ENCODE data around the gene SH3BGRL2.
A peak's percentile ranks its signal among the peaks of the same experiment; 100 is the strongest.
"Not testable (repeated sequence)": the region's sequence is repeated elsewhere in the genome, so short reads cannot be mapped to it uniquely, and the experiment has no call there.

SH3BGRL2 gene

DNA sequence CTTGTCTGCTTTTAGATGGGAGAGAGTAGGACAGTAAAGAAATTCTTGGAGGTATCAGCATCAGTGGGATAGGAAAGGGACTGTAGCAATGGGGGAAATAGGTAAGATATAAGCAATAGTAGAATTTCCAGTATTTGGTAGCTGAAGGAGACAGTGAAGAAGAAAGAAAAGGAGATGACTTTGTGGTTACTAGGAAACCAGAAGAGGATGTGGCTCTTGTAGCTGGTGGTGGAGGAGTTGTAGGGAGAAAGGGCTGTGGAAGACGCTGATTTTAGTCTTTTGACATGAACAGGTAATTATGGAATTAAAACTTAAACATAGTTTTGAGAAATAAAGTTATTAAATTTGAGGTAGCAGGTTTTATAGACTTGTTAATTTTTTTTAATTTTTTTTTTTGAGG lies 26.1 kb downstream of the SH3BGRL2 start:
- Mint-ChIP-seq H3K9me3 (peaks cover 4% of the 10 kb centered on the region), H3K27ac (no peak overlapping the region), H3K4me3 (no peak overlapping the region), H3K36me3 (no peaks in the 10 kb centered on the region), H3K4me1 (peaks cover 6% of the 10 kb centered on the region)
- DNase-seq (ENCODE audit: low spot score in 2 of 2): no peak
- ATAC-seq: no peak

DNA sequence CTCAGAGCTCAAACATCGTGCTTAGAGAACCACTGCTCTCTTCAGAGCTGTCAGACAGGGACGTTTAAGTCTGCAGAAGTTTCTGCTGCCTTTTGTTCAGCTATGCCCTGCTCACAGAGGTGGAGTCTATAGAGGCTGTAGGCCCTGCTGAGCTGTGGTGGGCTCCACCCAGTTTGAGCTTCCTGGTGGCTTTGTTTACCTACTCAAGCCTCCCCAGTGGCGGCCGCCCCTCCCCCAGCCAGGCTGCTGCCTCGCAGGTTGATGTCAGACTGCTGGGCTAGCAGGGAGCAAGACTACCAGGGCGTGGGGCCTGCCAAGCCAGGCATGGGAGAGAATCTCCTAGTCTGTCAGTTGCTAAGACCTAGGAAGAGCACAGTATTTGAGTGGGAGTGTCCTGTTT lies 32.5 kb downstream of the SH3BGRL2 start:
- not testable (repeated sequence) for H3K27ac Mint-ChIP-seq; H3K4me1 Mint-ChIP-seq; H3K4me3 Mint-ChIP-seq; DNase-seq (ENCODE audit: low spot score in 2 of 2); ATAC-seq; H3K9me3 Mint-ChIP-seq; H3K36me3 Mint-ChIP-seq

DNA sequence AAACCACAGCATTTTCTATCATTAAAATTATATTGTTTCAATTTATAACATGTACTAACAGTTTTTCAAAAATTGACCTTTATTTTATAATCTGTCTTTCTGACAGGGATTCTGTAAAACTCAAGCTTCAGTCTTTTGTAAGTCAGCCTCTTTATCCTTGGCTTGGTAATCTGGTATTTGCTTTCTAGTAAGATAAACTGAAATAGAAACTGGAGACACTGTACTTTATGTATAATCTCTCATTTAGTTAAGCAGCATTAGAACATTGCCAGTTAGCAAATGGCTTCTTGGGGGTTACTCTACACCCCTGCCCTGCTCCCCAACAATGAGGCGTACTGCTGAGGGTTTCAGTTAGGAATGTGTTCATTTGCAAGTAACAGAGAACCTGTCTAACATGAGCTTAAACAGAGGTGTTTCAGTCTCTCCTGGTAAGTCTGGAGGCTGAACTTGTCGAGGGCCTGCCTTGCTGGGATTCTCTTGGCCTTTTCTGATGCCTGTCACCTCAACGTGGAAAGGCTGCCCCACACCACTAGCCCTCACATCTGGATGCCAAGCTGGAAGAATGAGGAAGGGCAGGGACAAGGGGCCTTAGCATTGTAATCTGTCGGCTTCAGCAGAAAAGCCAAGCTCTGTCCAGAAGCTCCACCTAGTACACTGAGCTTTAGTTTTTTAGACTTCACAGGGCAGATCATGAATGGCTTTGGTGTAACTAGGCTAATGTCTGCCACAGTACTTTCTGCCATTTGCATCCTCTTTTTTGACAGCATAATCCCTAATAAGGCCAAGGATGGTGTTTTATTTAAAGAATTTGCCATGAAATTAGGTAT lies 34.8 kb downstream of the SH3BGRL2 start:
- no peak overlapping the region for H3K27ac Mint-ChIP-seq
- H3K4me3 Mint-ChIP-seq: no peak overlapping the region
- no peak for DNase-seq (ENCODE audit: low spot score in 2 of 2)
- H3K4me1 Mint-ChIP-seq: peaks cover 6% of the 10 kb centered on the region
- H3K9me3 Mint-ChIP-seq: peaks cover 7% of the 10 kb centered on the region
- no peak for ATAC-seq
- no peaks in the 10 kb centered on the region for H3K36me3 Mint-ChIP-seq

DNA sequence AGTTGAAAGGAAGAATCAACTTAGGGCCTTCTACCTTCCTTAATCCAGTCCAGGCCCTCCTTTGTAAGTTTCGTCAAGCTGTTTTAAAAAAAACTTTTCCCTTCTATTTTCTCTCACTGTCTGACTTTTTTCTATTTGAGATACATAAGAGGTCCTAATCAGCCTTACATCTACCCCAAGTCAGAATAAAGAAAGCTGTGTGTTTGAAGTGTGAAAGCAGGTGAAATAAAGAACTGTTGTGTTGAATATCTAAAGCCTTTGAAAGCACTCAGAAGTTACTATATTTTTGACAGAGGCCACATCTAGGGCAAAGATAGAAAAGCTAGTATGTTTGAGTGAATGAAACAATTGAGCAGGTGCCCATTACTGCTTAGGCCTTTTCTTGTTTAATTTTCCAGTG lies 35.5 kb downstream of the SH3BGRL2 start:
- no peak overlapping the region for H3K4me3 Mint-ChIP-seq

DNA sequence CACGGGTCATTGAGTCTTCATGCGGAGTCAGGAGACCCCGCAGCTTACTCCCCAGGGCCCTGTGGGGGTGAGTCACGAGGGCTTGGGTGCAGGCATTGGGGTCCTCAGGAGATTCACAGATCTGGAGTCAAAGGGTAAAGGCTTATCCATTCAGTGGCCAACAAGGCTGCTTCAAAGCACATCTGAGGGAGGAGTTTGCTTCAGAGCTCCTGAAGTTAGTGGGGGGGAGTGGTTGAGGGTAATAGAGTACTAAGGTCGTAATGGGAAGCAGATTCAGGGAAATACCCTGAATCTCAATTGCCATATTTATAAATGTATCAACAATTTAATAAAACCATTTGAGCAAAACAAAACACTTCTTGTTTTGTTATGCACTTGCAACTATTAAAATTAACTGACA lies 37.3 kb downstream of the SH3BGRL2 start:
- ATAC-seq (no peak), DNase-seq (ENCODE audit: low spot score in 2 of 2) (no peak)
- Mint-ChIP-seq H3K4me1 (peaks cover 14% of the 10 kb centered on the region), H3K36me3 (no peaks in the 10 kb centered on the region), H3K4me3 (no peak overlapping the region), H3K27ac (no peak overlapping the region), H3K9me3 (no peaks in the 10 kb centered on the region)

More for the DNA sequence above, 35.5 kb downstream of the SH3BGRL2 start:
- H3K4me1 Mint-ChIP-seq: peaks cover 9% of the 10 kb centered on the region
- no peak overlapping the region for H3K27ac Mint-ChIP-seq
- H3K9me3 Mint-ChIP-seq: peaks cover 4% of the 10 kb centered on the region
- DNase-seq (ENCODE audit: low spot score in 2 of 2) (no peak), ATAC-seq (no peak)
- H3K36me3 Mint-ChIP-seq: no peaks in the 10 kb centered on the region

DNA sequence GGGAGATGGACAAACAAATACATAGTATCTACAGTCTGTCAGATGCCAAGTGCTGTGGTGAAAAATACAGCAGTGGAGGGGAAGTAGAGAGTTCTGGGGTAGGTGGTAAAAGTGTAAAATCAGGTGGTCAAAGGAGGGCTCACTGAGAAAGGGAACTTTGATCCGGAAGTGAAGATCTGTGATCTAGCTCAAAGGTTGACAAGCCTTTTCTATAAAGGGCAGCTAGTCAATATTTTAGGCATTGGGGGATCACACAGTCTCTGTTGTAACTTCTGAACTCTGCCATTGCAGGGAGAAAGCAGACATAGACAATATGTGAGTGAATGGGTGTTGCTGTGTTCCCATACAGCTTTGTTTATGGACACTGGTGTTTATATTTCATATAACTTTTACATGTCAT lies 38.6 kb downstream of the SH3BGRL2 start:
- DNase-seq (ENCODE audit: low spot score in 2 of 2): no peak
- Mint-ChIP-seq H3K4me3 (no peak overlapping the region), H3K27ac (no peak overlapping the region), H3K4me1 (peaks cover 8% of the 10 kb centered on the region), H3K9me3 (no peaks in the 10 kb centered on the region), H3K36me3 (no peaks in the 10 kb centered on the region)
- ATAC-seq: no peak

DNA sequence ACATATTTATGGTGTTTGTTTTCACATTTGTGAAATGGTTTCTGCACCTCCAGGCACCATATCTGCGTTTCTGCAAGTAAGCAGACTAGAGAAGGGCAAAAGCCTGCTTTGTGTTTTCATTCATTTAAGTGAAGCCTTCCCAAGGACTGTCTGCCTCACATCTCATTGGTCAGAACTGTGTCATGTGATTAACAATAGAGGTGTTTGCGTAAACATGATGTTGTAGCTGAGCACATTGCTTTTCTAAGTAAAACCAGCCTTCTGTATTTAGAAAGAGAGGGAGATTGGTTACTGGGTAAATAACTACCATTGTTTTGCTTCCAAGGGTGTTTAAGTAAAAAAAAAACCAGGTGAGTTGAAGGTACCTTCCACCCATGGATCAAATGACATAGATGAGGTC lies 39.7 kb downstream of the SH3BGRL2 start:
- no peaks in the 10 kb centered on the region for H3K36me3 Mint-ChIP-seq

DNA sequence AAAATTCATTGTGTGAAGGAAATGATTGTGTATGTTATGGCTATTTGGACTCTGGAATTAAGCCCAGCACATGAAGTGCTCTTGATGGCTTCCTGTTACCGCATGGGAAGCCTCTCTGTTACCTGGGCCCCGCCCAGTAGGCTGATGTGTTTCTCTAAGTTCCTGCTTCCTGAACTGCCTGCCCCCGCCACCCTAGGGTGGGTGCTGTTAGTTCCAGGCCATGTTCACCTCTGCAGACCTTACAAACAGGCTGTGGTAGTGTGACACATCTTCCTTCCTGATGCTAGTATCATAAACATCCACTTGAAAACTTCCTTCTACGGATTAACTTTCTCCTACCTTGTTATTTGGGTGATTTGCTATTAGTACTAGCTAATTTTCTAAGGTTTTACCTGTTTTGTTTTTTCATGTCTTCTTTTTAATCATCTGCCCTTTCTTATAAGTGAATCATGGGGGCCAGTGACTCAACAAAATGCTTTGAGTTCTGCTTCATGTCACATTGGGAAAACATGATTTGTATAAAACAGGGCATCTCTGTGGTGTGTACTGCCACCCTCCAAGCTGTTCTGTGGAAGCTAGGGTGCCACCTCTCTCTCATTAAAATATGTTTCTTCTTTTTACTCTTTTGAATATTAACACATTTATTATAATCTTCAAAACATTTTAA lies 40.6 kb downstream of the SH3BGRL2 start:
- H3K4me3 Mint-ChIP-seq: no peak overlapping the region
- H3K9me3 Mint-ChIP-seq: no peaks in the 10 kb centered on the region
- H3K4me1 Mint-ChIP-seq: peaks cover 8% of the 10 kb centered on the region
- DNase-seq (ENCODE audit: low spot score in 2 of 2): no peak
- H3K27ac Mint-ChIP-seq: peak overlapping the region; percentile 32
- ATAC-seq: peak; percentile 84
- H3K36me3 Mint-ChIP-seq: no peaks in the 10 kb centered on the region

More for the DNA sequence above, 39.7 kb downstream of the SH3BGRL2 start:
- H3K27ac Mint-ChIP-seq: peak overlapping the region; percentile 32
- DNase-seq (ENCODE audit: low spot score in 2 of 2) (no peak), ATAC-seq (no peak)
- H3K4me1 Mint-ChIP-seq: peaks cover 8% of the 10 kb centered on the region
- H3K4me3 Mint-ChIP-seq: no peak overlapping the region
- H3K9me3 Mint-ChIP-seq: no peaks in the 10 kb centered on the region

DNA sequence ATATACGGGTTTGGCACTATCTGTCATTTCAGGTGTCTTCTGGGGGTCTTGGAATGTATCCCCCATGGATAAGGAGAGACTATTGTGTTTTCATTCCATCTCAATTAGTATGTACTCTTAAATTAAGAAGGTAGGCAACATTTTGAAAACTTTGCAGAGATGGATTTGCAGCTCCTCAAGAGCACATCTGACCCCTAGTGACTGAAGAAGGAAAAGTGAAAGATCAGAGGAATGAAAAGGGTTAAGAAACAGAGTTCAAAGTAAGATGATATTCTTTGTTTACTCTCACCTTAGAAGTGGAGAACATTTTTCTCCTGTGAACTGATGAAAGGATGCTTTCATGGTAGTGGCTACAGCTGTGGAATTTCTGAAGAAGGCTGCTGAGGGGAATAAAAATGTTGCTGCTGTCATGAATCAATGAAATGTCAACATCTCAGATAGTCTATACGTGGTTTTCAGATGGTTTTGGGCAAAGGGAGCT lies 41.5 kb downstream of the SH3BGRL2 start:
- no peak overlapping the region for H3K27ac Mint-ChIP-seq
- no peaks in the 10 kb centered on the region for H3K9me3 Mint-ChIP-seq
- H3K4me1 Mint-ChIP-seq: peaks cover 8% of the 10 kb centered on the region
- DNase-seq (ENCODE audit: low spot score in 2 of 2) (no peak), ATAC-seq (no peak)
- H3K4me3 Mint-ChIP-seq: no peak overlapping the region
- H3K36me3 Mint-ChIP-seq: no peaks in the 10 kb centered on the region

DNA sequence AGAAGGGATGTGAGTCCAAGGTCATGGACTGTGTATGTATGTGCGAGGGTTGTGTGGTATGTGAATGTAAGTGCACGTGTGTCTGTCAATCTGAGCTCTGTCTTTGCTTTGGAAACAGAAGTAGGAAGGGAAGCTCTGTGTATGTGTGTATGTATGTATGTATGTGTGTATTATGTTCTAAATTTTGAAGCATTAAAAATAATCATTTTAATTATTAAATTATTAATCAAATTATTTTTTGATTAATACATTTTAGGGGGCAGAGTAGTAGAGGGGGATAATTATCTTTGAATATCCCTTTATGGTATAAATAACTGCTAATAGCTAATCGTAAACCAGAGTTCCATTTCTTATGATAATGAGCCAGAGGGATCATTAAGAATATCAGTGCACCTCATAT lies 42.8 kb downstream of the SH3BGRL2 start:
- DNase-seq (ENCODE audit: low spot score in 2 of 2): no peak
- no peak for ATAC-seq
- Mint-ChIP-seq H3K27ac (no peak overlapping the region), H3K9me3 (no peaks in the 10 kb centered on the region), H3K4me1 (peaks cover 8% of the 10 kb centered on the region), H3K4me3 (no peak overlapping the region), H3K36me3 (no peaks in the 10 kb centered on the region)

DNA sequence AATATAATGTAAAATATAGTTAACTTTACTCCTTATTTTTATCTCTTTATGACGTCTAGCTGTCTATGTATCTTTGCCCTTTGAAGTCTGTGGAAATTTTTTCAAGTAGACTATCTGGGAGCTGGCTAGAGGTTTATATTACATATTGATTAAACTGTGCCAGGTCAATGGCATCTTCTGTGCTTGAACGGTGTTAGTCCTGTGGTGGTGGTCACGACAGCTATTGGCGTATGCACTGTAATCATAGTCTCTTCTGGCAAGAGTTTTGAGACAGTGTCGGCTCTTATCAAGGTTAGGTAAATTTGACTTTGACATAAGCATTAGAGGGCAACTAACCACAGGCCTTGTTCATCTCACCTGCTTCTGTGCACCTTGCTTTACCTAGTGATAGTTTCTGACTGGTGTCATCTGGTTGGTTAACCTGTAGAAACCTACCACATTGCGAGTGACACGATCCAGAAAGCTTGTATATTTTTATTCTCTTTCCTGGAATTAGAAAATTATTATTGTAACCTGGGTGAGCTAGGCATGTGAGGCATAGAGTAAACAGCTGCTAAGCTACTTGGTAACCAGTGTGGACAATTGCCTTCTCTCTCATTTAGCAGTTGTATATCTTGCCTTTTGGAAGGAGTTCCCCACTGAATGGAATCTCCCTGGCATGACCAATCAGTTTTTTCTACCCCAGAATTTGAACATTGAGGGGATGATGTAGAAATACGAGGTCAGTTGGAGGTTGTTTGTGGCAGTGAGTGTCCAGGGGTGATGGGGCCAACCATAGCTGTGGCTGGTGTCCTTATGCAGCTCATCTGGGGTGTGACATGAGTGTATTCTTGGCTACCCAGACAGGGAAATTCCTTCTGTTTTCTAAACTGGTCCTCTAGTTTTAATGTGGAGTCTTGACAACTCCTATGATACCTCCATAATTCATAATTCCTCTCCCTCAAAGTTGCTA lies 45.9 kb downstream of the SH3BGRL2 start:
- Mint-ChIP-seq H3K4me3 (no peak overlapping the region), H3K27ac (no peak overlapping the region), H3K36me3 (no peaks in the 10 kb centered on the region), H3K9me3 (no peaks in the 10 kb centered on the region), H3K4me1 (peaks cover under 1% of the 10 kb centered on the region)
- DNase-seq (ENCODE audit: low spot score in 2 of 2): no peak
- ATAC-seq: no peak

DNA sequence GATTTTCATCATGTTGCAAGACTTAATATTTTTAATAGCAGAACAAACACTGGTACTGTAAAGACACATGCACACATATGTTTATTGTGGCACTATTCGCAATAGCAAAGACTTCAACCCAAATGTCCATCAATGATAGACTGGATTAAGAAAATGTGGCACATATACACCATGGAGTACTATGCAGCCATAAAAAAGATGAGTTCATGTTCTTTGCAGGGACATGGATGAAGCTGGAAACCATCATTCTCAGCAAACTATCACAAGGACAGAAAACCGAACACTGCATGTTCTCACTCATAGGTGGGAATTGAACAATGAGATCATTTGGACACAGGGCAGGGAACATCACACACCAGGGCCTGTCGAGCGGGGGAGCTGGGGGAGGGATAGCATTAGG lies 51.6 kb downstream of the SH3BGRL2 start:
- not testable (repeated sequence) for DNase-seq (ENCODE audit: low spot score in 2 of 2); H3K27ac Mint-ChIP-seq; H3K9me3 Mint-ChIP-seq; H3K36me3 Mint-ChIP-seq; H3K4me3 Mint-ChIP-seq; H3K4me1 Mint-ChIP-seq; ATAC-seq

DNA sequence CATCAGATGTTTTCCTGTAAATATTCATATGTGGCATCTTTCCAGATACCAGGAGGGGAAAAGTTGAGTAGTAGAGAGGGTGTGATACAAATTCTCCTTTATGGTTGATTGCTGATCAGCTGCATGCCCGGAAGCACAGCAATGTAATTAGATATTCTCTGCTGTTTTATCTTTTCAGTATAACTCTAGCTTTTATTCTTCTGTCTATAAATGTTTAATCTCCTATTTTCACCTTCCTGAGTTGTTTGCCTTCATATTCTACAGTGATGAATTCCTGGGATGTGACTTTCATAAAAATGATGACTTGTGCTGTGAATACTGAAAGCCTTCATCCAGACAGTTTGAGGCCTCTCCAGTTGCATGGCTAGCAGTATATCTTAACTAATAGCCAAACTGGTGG lies 53.7 kb downstream of the SH3BGRL2 start:
- DNase-seq (ENCODE audit: low spot score in 2 of 2) (no peak), ATAC-seq (no peak)
- H3K4me3 Mint-ChIP-seq: no peak overlapping the region
- H3K9me3 Mint-ChIP-seq: peaks cover 2% of the 10 kb centered on the region
- no peaks in the 10 kb centered on the region for H3K4me1 Mint-ChIP-seq
- H3K27ac Mint-ChIP-seq: no peak overlapping the region
- no peaks in the 10 kb centered on the region for H3K36me3 Mint-ChIP-seq

DNA sequence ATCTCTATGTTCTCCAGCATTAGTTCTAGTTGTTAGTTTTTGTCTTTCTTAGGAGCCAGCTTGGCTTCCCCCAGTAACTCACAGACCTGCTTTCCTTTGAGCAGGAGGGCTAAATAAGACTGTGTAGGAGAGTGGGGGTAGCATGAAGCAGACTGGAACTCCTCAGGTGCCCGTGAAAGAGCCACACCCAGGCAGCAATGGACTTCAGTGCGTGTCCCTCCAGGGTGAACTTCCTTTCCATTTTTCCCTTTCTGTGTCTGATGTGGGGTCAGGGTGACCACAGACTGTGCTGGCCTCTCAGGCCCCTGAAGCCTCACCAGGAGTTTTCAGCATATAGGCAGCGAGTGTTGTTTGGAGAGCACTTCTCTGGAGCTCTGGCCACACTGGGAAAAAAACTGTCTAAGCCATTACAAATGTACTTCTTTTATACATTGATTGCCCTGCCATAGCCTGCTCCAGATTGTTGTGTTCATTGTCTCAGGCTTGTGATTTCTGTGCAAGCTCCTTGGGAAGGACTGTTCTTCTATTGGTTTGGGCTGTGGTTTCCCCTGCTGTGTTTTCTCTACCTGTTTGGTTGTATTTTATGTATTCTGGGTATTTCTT lies 55.7 kb downstream of the SH3BGRL2 start:
- H3K4me3 Mint-ChIP-seq: no peak overlapping the region
- H3K36me3 Mint-ChIP-seq: no peaks in the 10 kb centered on the region
- no peak for ATAC-seq
- no peaks in the 10 kb centered on the region for H3K4me1 Mint-ChIP-seq
- DNase-seq (ENCODE audit: low spot score in 2 of 2): no peak
- H3K27ac Mint-ChIP-seq: no peak overlapping the region
- peaks cover 2% of the 10 kb centered on the region for H3K9me3 Mint-ChIP-seq

DNA sequence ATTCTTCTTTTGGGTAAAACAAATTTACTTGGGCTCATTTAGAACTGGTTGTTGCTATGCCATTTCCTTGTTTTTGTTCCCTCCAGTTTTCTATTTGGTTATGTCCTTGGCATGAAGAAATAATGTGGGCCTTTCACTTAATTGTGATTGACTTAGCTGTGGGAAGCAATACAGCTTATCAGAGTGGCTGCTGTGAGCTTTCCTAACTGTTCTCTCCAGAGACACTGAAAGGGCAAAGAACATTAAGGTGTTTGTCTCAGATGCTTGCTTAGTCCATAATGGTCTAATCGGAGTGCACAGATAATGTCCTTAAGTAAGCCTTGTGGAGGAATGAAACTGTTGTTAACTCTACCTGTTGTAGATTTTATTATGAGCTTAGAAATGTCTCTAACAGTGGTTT lies 56.6 kb downstream of the SH3BGRL2 start:
- Mint-ChIP-seq H3K4me3 (no peak overlapping the region), H3K9me3 (peaks cover 1% of the 10 kb centered on the region), H3K4me1 (no peaks in the 10 kb centered on the region), H3K27ac (no peak overlapping the region), H3K36me3 (no peaks in the 10 kb centered on the region)
- ATAC-seq (no peak), DNase-seq (ENCODE audit: low spot score in 2 of 2) (no peak)

All from stimulated activated effector memory CD8-positive, alpha-beta T cell treated with anti-CD3 and anti-CD28 coated beads, Interleukin-12 subunit alpha, Interleukin-12 subunit beta, amount 100 ng/mL, for 72 hours (primary cell).